ENCODE results near the gene POLR2L.

Gene POLR2L

GRCh38 chr11:838441-839279 lies 3.7 kb downstream of the POLR2L start:
- DNase-seq (ENCODE audit: low spot score) = peak; percentile 49

GRCh38 chr11:837990-838307 lies 4.4 kb downstream of the POLR2L start:
- no peak for DNase-seq (ENCODE audit: low spot score)

GRCh38 chr11:837189-837989 lies 4.9 kb downstream of the POLR2L start:
- no peak for DNase-seq (ENCODE audit: low spot score)

- no peak for DNase-seq (ENCODE audit: low spot score)
Observed at GRCh38 chr11:836700-837099, 5.6 kb downstream of the POLR2L start.

- no peak for DNase-seq (ENCODE audit: low spot score)
Observed at GRCh38 chr11:836274-836673, 6.1 kb downstream of the POLR2L start.

- no peak for DNase-seq (ENCODE audit: low spot score)
Observed at GRCh38 chr11:834371-835316, 7.7 kb downstream of the POLR2L start.

- no peak for DNase-seq (ENCODE audit: low spot score)
Observed at GRCh38 chr11:833849-834311, 8.4 kb downstream of the POLR2L start.

- no peak for DNase-seq (ENCODE audit: low spot score)
Observed at GRCh38 chr11:833114-833791, 9.1 kb downstream of the POLR2L start.

- DNase-seq (ENCODE audit: low spot score) = peak; percentile 61
Observed at GRCh38 chr11:832529-833113, 9.7 kb downstream of the POLR2L start, which contains the start of gene CD151. Gene CD151, plus strand, starts transcription at chr11:832952. Its CDS starts 3,118 bp downstream, at chr11:836070.

GRCh38 chr11:831961-832528 lies 10.3 kb downstream of the POLR2L start:
- DNase-seq (ENCODE audit: low spot score) = no peak

GRCh38 chr11:831118-831864 lies 11.0 kb downstream of the POLR2L start:
- no peak for DNase-seq (ENCODE audit: low spot score)

GRCh38 chr11:830295-831117 lies 11.8 kb downstream of the POLR2L start:
- DNase-seq (ENCODE audit: low spot score) = peak; percentile 80

- DNase-seq (ENCODE audit: low spot score) = no peak
Observed at GRCh38 chr11:829847-830294, 12.5 kb downstream of the POLR2L start.

- no peak for DNase-seq (ENCODE audit: low spot score)
Observed at GRCh38 chr11:829176-829846, 13.0 kb downstream of the POLR2L start.

GRCh38 chr11:828506-829175 lies 13.7 kb downstream of the POLR2L start:
- no peak for DNase-seq (ENCODE audit: low spot score)

GRCh38 chr11:827897-828192 lies 14.5 kb downstream of the POLR2L start, which contains the start of gene CRACR2B:
Gene CRACR2B, plus strand, starts transcription at chr11:827919. Its CDS starts 689 bp downstream, at chr11:828608.
- no peak for DNase-seq (ENCODE audit: low spot score)

GRCh38 chr11:827146-827896 lies 15.0 kb downstream of the POLR2L start:
- no peak for DNase-seq (ENCODE audit: low spot score)
